WTC11 (cell line): ENCODE measurements around the gene ADCY1. TPM values are rescaled to one million over a fixed set of nuclear protein-coding genes. Genes with fewer than 3 reads are reported as not detected.

Experiments used
- ATAC-seq: fragments of 200-7000 bp; cut with Tn5 transposase; 2 replicates; pipeline ENCODE4 v1.10.0; 2021; ENCODE audit warnings: mild to moderate bottlenecking, moderate library complexity
- CTCF ChIA-PET: fragments of 300-600 bp; sonication (Branson Sonifier 250); formaldehyde crosslinking; loops from one replicate; lab custom pipeline; 2021; ENCODE audit warnings: antibody characterized with exemption; lab: Charles Lee
- POLR2A ChIA-PET: fragments of 350-600 bp; sonication (Branson Sonifier 250); formaldehyde crosslinking; loops from one replicate; lab custom pipeline; 2021; ENCODE audit warnings: antibody characterized with exemption; lab: Charles Lee
- DNase-seq: peaks from one replicate; pipeline ENCODE4 v3.0.0; 2021; ENCODE audit warnings: low spot score
- H3K27ac Mint-ChIP-seq: 2 replicates; pipeline ENCODE4 v1.8.0; 2021; ENCODE audit warnings: mixed read lengths
- H3K27me3 Mint-ChIP-seq: 2 replicates; pipeline ENCODE4 v1.8.0; 2021; ENCODE audit warnings: low read depth, mild to moderate bottlenecking, moderate library complexity, mixed read lengths
- H3K36me3 Mint-ChIP-seq: 2 replicates; pipeline ENCODE4 v1.8.0; 2021; ENCODE audit warnings: mixed read lengths
- H3K4me1 Mint-ChIP-seq: 2 replicates; pipeline ENCODE4 v1.8.0; 2022; ENCODE audit warnings: mixed read lengths
- H3K4me3 Mint-ChIP-seq: 2 replicates; pipeline ENCODE4 v1.8.0; 2021; ENCODE audit warnings: mild to moderate bottlenecking, moderate library complexity, mixed read lengths
- H3K9me3 Mint-ChIP-seq: 2 replicates; pipeline ENCODE4 v1.8.0; 2021; ENCODE audit warnings: mixed read lengths
- ATF1 ChIP-seq: sonication (generic); formaldehyde crosslinking; IDR thresholded peaks from 2 replicates; pipeline ENCODE4 v1.8.1; 2023; ENCODE audit warnings: mild to moderate bottlenecking, moderate library complexity, missing genetic modification reagents
- ESRRA ChIP-seq: sonication (generic); formaldehyde crosslinking; IDR thresholded peaks from 2 replicates; pipeline ENCODE4 v1.8.1; 2022; ENCODE audit warnings: mild to moderate bottlenecking, missing genetic modification reagents, borderline replicate concordance
- FOXK1 ChIP-seq: sonication (generic); formaldehyde crosslinking; IDR thresholded peaks from 2 replicates; pipeline ENCODE4 v1.8.0; 2022; ENCODE audit warnings: mild to moderate bottlenecking, moderate library complexity, missing genetic modification reagents
- GTF2I ChIP-seq: fragments of 250-450 bp; sonication (Bioruptor Pico); conservative IDR thresholded peaks from 2 replicates; pipeline ENCODE4 v1.4.0; 2021; ENCODE audit warnings: mild to moderate bottlenecking
- PRRX2 ChIP-seq: fragments of 250-450 bp; sonication (Bioruptor Pico); IDR thresholded peaks from 2 replicates; pipeline ENCODE4 v1.8.0; 2021; ENCODE audit warnings: mild to moderate bottlenecking
- TEAD4 ChIP-seq: sonication (generic); formaldehyde crosslinking; IDR thresholded peaks from 2 replicates; pipeline ENCODE4 v1.8.0; 2022; ENCODE audit warnings: mild to moderate bottlenecking, missing genetic modification reagents
- ZBTB21 ChIP-seq: sonication (generic); formaldehyde crosslinking; IDR thresholded peaks from 2 replicates; pipeline ENCODE4 v1.8.1; 2023; ENCODE audit warnings: mild to moderate bottlenecking, missing genetic modification reagents, borderline replicate concordance
- ZNF121 ChIP-seq: sonication (generic); formaldehyde crosslinking; IDR thresholded peaks from 2 replicates; pipeline ENCODE4 v1.8.0; 2023; ENCODE audit warnings: missing genetic modification reagents
- ZNF263 ChIP-seq: sonication (generic); formaldehyde crosslinking; IDR thresholded peaks from 2 replicates; pipeline ENCODE4 v1.8.1; 2022; ENCODE audit warnings: low read depth, mild to moderate bottlenecking, moderate library complexity, missing genetic modification reagents
- ZNF317 ChIP-seq: sonication (generic); formaldehyde crosslinking; IDR thresholded peaks from 2 replicates; pipeline ENCODE4 v1.8.1; 2023; ENCODE audit warnings: low read depth, mild to moderate bottlenecking, moderate library complexity, missing genetic modification reagents, borderline replicate concordance
- total RNA-seq: library from RNA; stranded (reverse); gene quantifications from 3 replicates; pipeline ENCODE4 v1.2.3, GENCODE V29; 2021
- TF ChIP-seq, protein P1 (sequence below): fragments of 250-450 bp; sonication (Bioruptor Pico); IDR thresholded peaks from 2 replicates; pipeline ENCODE4 v1.9.0; 2021; ENCODE audit warnings: mild to moderate bottlenecking
- TF ChIP-seq, protein P2 (sequence below): sonication (generic); formaldehyde crosslinking; IDR thresholded peaks from 2 replicates; pipeline ENCODE4 v1.8.0; 2022; ENCODE audit warnings: mild to moderate bottlenecking, missing genetic modification reagents
- TF ChIP-seq, protein P3 (sequence below): sonication (generic); formaldehyde crosslinking; IDR thresholded peaks from 2 replicates; pipeline ENCODE4 v1.8.1; 2023; ENCODE audit warnings: mild to moderate bottlenecking, missing genetic modification reagents, borderline replicate concordance
- TF ChIP-seq, protein P4 (sequence below): sonication (generic); formaldehyde crosslinking; IDR thresholded peaks from 2 replicates; pipeline ENCODE4 v1.8.1; 2022; ENCODE audit warnings: mild to moderate bottlenecking, moderate library complexity, missing genetic modification reagents
- TF ChIP-seq, protein P5 (sequence below): sonication (generic); formaldehyde crosslinking; IDR thresholded peaks from 2 replicates; pipeline ENCODE4 v1.8.1; 2022; ENCODE audit warnings: low read depth, missing genetic modification reagents, borderline replicate concordance
- TF ChIP-seq, protein P6 (sequence below): fragments of 250-450 bp; sonication (Bioruptor Pico); IDR thresholded peaks from 2 replicates; pipeline ENCODE4 v1.9.0; 2021; ENCODE audit warnings: mild to moderate bottlenecking

Gene ADCY1
- total RNA-seq, 1 experiment from 2014 or later, result 29.0 TPM

DNA sequence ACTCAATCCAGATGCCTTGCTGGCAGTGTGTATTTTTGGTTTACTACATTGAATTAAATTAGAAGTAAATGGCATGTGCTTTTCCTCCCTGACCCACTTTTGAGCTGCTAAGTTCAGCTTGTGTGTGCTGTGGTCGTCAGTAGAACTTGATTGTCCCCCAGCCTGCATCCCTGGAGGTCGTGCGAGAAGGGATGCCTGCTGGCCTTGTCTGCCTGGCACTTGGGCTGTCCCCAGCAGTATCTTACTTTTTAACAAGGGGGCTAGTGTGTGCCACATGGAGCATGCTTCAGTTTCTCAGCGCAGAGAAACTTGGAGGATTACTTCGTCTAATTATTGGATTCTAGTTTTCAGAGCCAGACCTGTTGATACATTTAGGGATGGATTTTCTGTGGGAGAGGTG is 80.2 kb downstream of the ADCY1 start:
- DNase-seq (no peak), ATAC-seq (no peak)
- no peaks in the 10 kb centered on the region for H3K9me3 Mint-ChIP-seq
- H3K27me3 Mint-ChIP-seq, result no peaks in the 10 kb centered on the region
- TF ChIP-seq ZBTB21 (CRISPR knock-in tag), result no peak
- TF ChIP-seq ZNF263 (CRISPR knock-in tag), result no peak
- TF ChIP-seq ZNF317 (CRISPR knock-in tag), result no peak
- TF ChIP-seq, protein P1, sequence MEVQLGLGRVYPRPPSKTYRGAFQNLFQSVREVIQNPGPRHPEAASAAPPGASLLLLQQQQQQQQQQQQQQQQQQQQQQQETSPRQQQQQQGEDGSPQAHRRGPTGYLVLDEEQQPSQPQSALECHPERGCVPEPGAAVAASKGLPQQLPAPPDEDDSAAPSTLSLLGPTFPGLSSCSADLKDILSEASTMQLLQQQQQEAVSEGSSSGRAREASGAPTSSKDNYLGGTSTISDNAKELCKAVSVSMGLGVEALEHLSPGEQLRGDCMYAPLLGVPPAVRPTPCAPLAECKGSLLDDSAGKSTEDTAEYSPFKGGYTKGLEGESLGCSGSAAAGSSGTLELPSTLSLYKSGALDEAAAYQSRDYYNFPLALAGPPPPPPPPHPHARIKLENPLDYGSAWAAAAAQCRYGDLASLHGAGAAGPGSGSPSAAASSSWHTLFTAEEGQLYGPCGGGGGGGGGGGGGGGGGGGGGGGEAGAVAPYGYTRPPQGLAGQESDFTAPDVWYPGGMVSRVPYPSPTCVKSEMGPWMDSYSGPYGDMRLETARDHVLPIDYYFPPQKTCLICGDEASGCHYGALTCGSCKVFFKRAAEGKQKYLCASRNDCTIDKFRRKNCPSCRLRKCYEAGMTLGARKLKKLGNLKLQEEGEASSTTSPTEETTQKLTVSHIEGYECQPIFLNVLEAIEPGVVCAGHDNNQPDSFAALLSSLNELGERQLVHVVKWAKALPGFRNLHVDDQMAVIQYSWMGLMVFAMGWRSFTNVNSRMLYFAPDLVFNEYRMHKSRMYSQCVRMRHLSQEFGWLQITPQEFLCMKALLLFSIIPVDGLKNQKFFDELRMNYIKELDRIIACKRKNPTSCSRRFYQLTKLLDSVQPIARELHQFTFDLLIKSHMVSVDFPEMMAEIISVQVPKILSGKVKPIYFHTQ, result no peak
- no peak for TF ChIP-seq ESRRA (CRISPR knock-in tag)
- no peak for TF ChIP-seq GTF2I (CRISPR knock-in tag)
- TF ChIP-seq, protein P2, sequence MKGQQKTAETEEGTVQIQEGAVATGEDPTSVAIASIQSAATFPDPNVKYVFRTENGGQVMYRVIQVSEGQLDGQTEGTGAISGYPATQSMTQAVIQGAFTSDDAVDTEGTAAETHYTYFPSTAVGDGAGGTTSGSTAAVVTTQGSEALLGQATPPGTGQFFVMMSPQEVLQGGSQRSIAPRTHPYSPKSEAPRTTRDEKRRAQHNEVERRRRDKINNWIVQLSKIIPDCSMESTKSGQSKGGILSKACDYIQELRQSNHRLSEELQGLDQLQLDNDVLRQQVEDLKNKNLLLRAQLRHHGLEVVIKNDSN (CRISPR knock-in tag), result no peak
- no peak for TF ChIP-seq FOXK1 (CRISPR knock-in tag)
- TF ChIP-seq ATF1 (CRISPR knock-in tag), result no peak
- TF ChIP-seq, protein P3, sequence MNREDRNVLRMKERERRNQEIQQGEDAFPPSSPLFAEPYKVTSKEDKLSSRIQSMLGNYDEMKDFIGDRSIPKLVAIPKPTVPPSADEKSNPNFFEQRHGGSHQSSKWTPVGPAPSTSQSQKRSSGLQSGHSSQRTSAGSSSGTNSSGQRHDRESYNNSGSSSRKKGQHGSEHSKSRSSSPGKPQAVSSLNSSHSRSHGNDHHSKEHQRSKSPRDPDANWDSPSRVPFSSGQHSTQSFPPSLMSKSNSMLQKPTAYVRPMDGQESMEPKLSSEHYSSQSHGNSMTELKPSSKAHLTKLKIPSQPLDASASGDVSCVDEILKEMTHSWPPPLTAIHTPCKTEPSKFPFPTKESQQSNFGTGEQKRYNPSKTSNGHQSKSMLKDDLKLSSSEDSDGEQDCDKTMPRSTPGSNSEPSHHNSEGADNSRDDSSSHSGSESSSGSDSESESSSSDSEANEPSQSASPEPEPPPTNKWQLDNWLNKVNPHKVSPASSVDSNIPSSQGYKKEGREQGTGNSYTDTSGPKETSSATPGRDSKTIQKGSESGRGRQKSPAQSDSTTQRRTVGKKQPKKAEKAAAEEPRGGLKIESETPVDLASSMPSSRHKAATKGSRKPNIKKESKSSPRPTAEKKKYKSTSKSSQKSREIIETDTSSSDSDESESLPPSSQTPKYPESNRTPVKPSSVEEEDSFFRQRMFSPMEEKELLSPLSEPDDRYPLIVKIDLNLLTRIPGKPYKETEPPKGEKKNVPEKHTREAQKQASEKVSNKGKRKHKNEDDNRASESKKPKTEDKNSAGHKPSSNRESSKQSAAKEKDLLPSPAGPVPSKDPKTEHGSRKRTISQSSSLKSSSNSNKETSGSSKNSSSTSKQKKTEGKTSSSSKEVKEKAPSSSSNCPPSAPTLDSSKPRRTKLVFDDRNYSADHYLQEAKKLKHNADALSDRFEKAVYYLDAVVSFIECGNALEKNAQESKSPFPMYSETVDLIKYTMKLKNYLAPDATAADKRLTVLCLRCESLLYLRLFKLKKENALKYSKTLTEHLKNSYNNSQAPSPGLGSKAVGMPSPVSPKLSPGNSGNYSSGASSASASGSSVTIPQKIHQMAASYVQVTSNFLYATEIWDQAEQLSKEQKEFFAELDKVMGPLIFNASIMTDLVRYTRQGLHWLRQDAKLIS (CRISPR knock-in tag), result no peak
- TF ChIP-seq, protein P4, sequence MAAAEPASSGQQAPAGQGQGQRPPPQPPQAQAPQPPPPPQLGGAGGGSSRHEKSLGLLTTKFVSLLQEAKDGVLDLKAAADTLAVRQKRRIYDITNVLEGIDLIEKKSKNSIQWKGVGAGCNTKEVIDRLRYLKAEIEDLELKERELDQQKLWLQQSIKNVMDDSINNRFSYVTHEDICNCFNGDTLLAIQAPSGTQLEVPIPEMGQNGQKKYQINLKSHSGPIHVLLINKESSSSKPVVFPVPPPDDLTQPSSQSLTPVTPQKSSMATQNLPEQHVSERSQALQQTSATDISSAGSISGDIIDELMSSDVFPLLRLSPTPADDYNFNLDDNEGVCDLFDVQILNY (CRISPR knock-in tag), result no peak
- TF ChIP-seq TEAD4 (CRISPR knock-in tag), result no peak
- no peak for TF ChIP-seq ZNF121 (CRISPR knock-in tag)
- TF ChIP-seq, protein P5, sequence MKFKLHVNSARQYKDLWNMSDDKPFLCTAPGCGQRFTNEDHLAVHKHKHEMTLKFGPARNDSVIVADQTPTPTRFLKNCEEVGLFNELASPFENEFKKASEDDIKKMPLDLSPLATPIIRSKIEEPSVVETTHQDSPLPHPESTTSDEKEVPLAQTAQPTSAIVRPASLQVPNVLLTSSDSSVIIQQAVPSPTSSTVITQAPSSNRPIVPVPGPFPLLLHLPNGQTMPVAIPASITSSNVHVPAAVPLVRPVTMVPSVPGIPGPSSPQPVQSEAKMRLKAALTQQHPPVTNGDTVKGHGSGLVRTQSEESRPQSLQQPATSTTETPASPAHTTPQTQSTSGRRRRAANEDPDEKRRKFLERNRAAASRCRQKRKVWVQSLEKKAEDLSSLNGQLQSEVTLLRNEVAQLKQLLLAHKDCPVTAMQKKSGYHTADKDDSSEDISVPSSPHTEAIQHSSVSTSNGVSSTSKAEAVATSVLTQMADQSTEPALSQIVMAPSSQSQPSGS (CRISPR knock-in tag), result no peak
- TF ChIP-seq, protein P6, sequence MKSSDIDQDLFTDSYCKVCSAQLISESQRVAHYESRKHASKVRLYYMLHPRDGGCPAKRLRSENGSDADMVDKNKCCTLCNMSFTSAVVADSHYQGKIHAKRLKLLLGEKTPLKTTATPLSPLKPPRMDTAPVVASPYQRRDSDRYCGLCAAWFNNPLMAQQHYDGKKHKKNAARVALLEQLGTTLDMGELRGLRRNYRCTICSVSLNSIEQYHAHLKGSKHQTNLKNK (CRISPR knock-in tag), result no peak
- no peak for TF ChIP-seq PRRX2 (CRISPR knock-in tag)
- TF ChIP-seq, all 79 proteins: peak for 0
- ChIA-PET CTCF (interaction anchor here (2.5 kb wide), 1 partner anchor 9 kb away, joined by 17 read pairs; no protein-coding TSS in a partner anchor), POLR2A (no interaction called here)
- Mint-ChIP-seq H3K27ac (no peak overlapping the region), H3K36me3 (peaks cover 12% of the 10 kb centered on the region), H3K4me3 (no peak overlapping the region), H3K4me1 (no peaks in the 10 kb centered on the region)
